HEK293T (cell line): Measurements from ENCODE around the gene RNF44.

Source experiments
- ARNT ChIP-seq: fragments of 450-650 bp; IDR thresholded peaks from 2 replicates; pipeline ENCODE4 v1.6.1; 2017; ENCODE audit warnings: mild to moderate bottlenecking
- BHLHE40 ChIP-seq: fragments of 450-650 bp; IDR thresholded peaks from 2 replicates; pipeline ENCODE4 v1.6.1; 2016; ENCODE audit warnings: mild to moderate bottlenecking, moderate library complexity, borderline replicate concordance
- ELF4 ChIP-seq: fragments of 450-650 bp; IDR thresholded peaks from 2 replicates; pipeline ENCODE4 v1.6.1; 2017; ENCODE audit warnings: antibody characterized with exemption
- FOXA1 ChIP-seq: fragments of 450-650 bp; IDR thresholded peaks from 2 replicates; pipeline ENCODE4 v1.6.1; 2016; ENCODE audit warnings: mild to moderate bottlenecking
- FOXM1 ChIP-seq: fragments of 450-650 bp; IDR thresholded peaks from 2 replicates; pipeline ENCODE4 v1.6.1; 2017; ENCODE audit warnings: mild to moderate bottlenecking, borderline replicate concordance
- HDGF ChIP-seq: fragments of 450-650 bp; IDR thresholded peaks from 2 replicates; pipeline ENCODE4 v1.6.1; 2017; ENCODE audit warnings: antibody characterized with exemption, borderline replicate concordance
- L3MBTL2 ChIP-seq: fragments of 450-650 bp; conservative IDR thresholded peaks from 2 replicates; pipeline ENCODE4 v1.6.1; 2016; ENCODE audit warnings: mild to moderate bottlenecking
- SP1 ChIP-seq: fragments of 450-650 bp; IDR thresholded peaks from 2 replicates; pipeline ENCODE4 v1.6.1; 2017
- TARDBP ChIP-seq: fragments of 450-650 bp; IDR thresholded peaks from 2 replicates; pipeline ENCODE4 v1.6.1; 2016
- ZNF384 ChIP-seq: fragments of 450-650 bp; IDR thresholded peaks from 2 replicates; pipeline ENCODE4 v1.6.1; 2016
- TF ChIP-seq, protein P1 (sequence below): fragments of 450-650 bp; IDR thresholded peaks from 2 replicates; pipeline ENCODE4 v1.6.1; 2016

DNA sequence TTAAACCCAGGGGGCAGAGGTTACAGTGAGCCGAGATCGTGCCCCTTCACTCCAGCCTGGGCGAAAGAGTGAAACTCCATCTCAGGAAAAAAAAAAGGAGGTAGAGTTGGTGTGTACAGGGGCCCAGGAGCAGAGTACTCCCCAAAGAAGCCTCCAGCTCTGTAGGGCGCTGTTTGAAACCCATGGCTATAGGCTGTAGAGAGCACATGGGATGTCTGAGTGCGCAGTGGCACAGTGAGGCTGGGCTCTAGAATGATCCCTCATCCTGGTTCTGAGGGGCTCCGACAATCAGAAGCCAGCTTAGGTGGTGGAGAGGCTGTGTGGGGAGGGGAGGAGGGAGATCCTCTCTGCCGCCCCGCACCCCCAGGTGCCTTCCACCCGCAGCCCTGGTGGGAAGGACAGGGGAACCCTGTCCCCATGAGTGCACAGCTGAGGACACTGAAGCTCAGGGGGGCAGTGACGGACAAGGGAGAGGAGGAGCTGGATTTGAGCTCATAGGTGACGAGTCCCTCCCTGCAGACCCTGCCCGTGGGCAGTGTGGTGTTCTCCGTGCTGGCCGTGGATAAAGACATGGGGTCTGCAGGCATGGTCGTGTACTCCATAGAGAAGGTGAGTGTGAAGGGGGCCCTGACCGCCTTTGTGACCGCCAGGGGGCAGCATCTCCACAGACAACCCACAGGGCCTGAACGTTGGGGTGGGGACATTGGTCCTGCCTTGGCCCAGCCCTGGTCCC is 36.5 kb upstream of the RNF44 start:
- no peak for TF ChIP-seq ARNT
- no peak for TF ChIP-seq ZNF384
- TF ChIP-seq HDGF: no peak
- TF ChIP-seq L3MBTL2: no peak
- no peak for TF ChIP-seq SP1
- no peak for TF ChIP-seq ELF4
- no peak for TF ChIP-seq TARDBP
- no peak for TF ChIP-seq BHLHE40
- TF ChIP-seq FOXM1: no peak
- TF ChIP-seq FOXA1: no peak
- TF ChIP-seq, protein P1, sequence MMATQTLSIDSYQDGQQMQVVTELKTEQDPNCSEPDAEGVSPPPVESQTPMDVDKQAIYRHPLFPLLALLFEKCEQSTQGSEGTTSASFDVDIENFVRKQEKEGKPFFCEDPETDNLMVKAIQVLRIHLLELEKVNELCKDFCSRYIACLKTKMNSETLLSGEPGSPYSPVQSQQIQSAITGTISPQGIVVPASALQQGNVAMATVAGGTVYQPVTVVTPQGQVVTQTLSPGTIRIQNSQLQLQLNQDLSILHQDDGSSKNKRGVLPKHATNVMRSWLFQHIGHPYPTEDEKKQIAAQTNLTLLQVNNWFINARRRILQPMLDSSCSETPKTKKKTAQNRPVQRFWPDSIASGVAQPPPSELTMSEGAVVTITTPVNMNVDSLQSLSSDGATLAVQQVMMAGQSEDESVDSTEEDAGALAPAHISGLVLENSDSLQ: no peak
